H9 (cell line): ENCODE measurements around the gene KIRREL3. TPM values are rescaled to one million over a fixed set of nuclear protein-coding genes. Genes with fewer than 3 reads are reported as not detected.
A peak's percentile ranks its signal among the peaks of the same experiment; 100 is the strongest.

Experiments
- DNase-seq: peaks from one replicate; pipeline ENCODE4 v3.0.0-alpha.2; 2017
- H2AFZ ChIP-seq: one replicate; pipeline ENCODE4 v1.6.1; 2013; ENCODE audit warnings: mild to moderate bottlenecking, low read length, control low read depth, moderate library complexity
- H2AK5ac ChIP-seq: 2 replicates; pipeline ENCODE4 v1.6.1; 2013; ENCODE audit warnings: low read length, control low read depth, mixed read lengths; ENCODE audit not compliant: insufficient read length
- H2BK120ac ChIP-seq: one replicate; pipeline ENCODE4 v1.6.1; 2013; ENCODE audit warnings: low read depth, mild to moderate bottlenecking, low read length, control low read depth, inconsistent platforms; ENCODE audit not compliant: poor library complexity, severe bottlenecking
- H2BK12ac ChIP-seq: 2 replicates; pipeline ENCODE4 v1.6.1; 2013; ENCODE audit warnings: low read length, control low read depth, mixed read lengths, low read depth; ENCODE audit not compliant: insufficient read length
- H2BK15ac ChIP-seq: 2 replicates; pipeline ENCODE4 v1.6.1; 2013; ENCODE audit warnings: low read depth, low read length, control low read depth
- H2BK20ac ChIP-seq: one replicate; pipeline ENCODE4 v1.6.1; 2013; ENCODE audit warnings: low read depth, mild to moderate bottlenecking, low read length, control low read depth, inconsistent platforms; ENCODE audit not compliant: poor library complexity, severe bottlenecking
- H2BK5ac ChIP-seq: 2 replicates; pipeline ENCODE4 v1.6.1; 2013; ENCODE audit warnings: low read length, control low read depth, mixed read lengths; ENCODE audit not compliant: insufficient read length
- H3K14ac ChIP-seq: 2 replicates; pipeline ENCODE4 v1.6.1; 2013; ENCODE audit warnings: low read length, control low read depth; ENCODE audit not compliant: insufficient read depth
- H3K18ac ChIP-seq: 2 replicates; pipeline ENCODE4 v1.6.1; 2013; ENCODE audit warnings: low read depth, mild to moderate bottlenecking, mixed read lengths, low read length, control low read depth; ENCODE audit not compliant: insufficient read length
- H3K23ac ChIP-seq: 2 replicates; pipeline ENCODE4 v1.6.1; 2013; ENCODE audit warnings: low read length, control low read depth, mixed read lengths, low read depth; ENCODE audit not compliant: insufficient read length
- H3K23me2 ChIP-seq: 2 replicates; pipeline ENCODE4 v1.6.1; 2013; ENCODE audit warnings: low read depth, mild to moderate bottlenecking, mixed read lengths, low read length, control low read depth; ENCODE audit not compliant: insufficient read length, poor library complexity, severe bottlenecking
- H3K27ac ChIP-seq: 2 replicates; pipeline ENCODE4 v1.5.1; 2013; ENCODE audit warnings: low read length, control low read depth, mixed read lengths, low read depth; ENCODE audit not compliant: insufficient read length
- H3K27me3 ChIP-seq: 2 replicates; pipeline ENCODE4 v1.6.1; 2013; ENCODE audit warnings: low read length, control low read depth, inconsistent platforms; ENCODE audit not compliant: insufficient read depth
- H3K4ac ChIP-seq: 2 replicates; pipeline ENCODE4 v1.6.1; 2013; ENCODE audit warnings: low read depth, mild to moderate bottlenecking, control low read depth, inconsistent platforms, low read length, moderate library complexity
- H3K4me1 ChIP-seq: 2 replicates; pipeline ENCODE4 v1.6.1; 2013; ENCODE audit warnings: low read length, control low read depth, inconsistent platforms; ENCODE audit not compliant: insufficient read depth
- H3K4me2 ChIP-seq: 2 replicates; pipeline ENCODE4 v1.6.1; 2013; ENCODE audit warnings: low read length, control low read depth, mixed read lengths; ENCODE audit not compliant: insufficient read length, insufficient read depth
- H3K56ac ChIP-seq: 2 replicates; pipeline ENCODE4 v1.6.1; 2013; ENCODE audit warnings: low read depth, mild to moderate bottlenecking, mixed read lengths, low read length, control low read depth; ENCODE audit not compliant: insufficient read length
- H3K79me1 ChIP-seq: 2 replicates; pipeline ENCODE4 v1.6.1; 2013; ENCODE audit warnings: low read depth, mild to moderate bottlenecking, moderate library complexity, low read length, control low read depth, inconsistent platforms; ENCODE audit not compliant: insufficient read depth, poor library complexity, severe bottlenecking
- H3K79me2 ChIP-seq: 2 replicates; pipeline ENCODE4 v1.6.1; 2013; ENCODE audit warnings: low read length, control low read depth, inconsistent platforms; ENCODE audit not compliant: insufficient read depth
- H3K9ac ChIP-seq: 2 replicates; pipeline ENCODE4 v1.6.1; 2013; ENCODE audit warnings: low read length, control low read depth, mixed read lengths; ENCODE audit not compliant: insufficient read length; ENCODE audit errors: extremely low read depth
- H3K9me3 ChIP-seq: one replicate; pipeline ENCODE4 v1.6.1; 2013; ENCODE audit warnings: low read depth, low read length, inconsistent platforms; ENCODE audit not compliant: control insufficient read depth
- H3T11ph ChIP-seq: one replicate; pipeline ENCODE4 v1.6.1; 2013; ENCODE audit warnings: mild to moderate bottlenecking, low read length, control low read depth, inconsistent platforms
- H4K20me1 ChIP-seq: one replicate; pipeline ENCODE4 v1.6.1; 2013; ENCODE audit not compliant: control insufficient read depth, insufficient read length, insufficient read depth
- H4K5ac ChIP-seq: 2 replicates; pipeline ENCODE4 v1.6.1; 2013; ENCODE audit warnings: low read depth, mild to moderate bottlenecking, mixed read lengths, low read length, control low read depth; ENCODE audit not compliant: insufficient read length
- H4K8ac ChIP-seq: replicated peaks from 2 replicates; pipeline ENCODE4 v1.6.1; 2013; ENCODE audit warnings: low read length, control low read depth, mixed read lengths, low read depth; ENCODE audit not compliant: insufficient read length
- H4K91ac ChIP-seq: 2 replicates; pipeline ENCODE4 v1.6.1; 2013; ENCODE audit warnings: low read depth, mild to moderate bottlenecking, moderate library complexity, mixed read lengths, low read length, control low read depth; ENCODE audit not compliant: insufficient read length
- H3K27ac Mint-ChIP-seq, 3 experiments: 2 replicates in 2 of 3; 3 replicates in 1 of 3; pipeline ENCODE4 v1.8.0; 2020 to 2021; ENCODE audit warnings: mixed read lengths in 3 of 3, mild to moderate bottlenecking in 1 of 3, moderate library complexity in 1 of 3
- H3K27me3 Mint-ChIP-seq: 2 replicates; pipeline ENCODE4 v1.8.0; 2021; ENCODE audit warnings: low read depth, mild to moderate bottlenecking, moderate library complexity, mixed read lengths
- H3K36me3 Mint-ChIP-seq, 3 experiments: 2 replicates in 2 of 3; 3 replicates in 1 of 3; pipeline ENCODE4 v1.8.0; 2020 to 2021; ENCODE audit warnings: low read depth in 3 of 3, mixed read lengths in 3 of 3; ENCODE audit not compliant: insufficient read depth in 1 of 3
- H3K4me1 Mint-ChIP-seq, 2 experiments: 2 replicates each; pipeline ENCODE4 v1.8.0; 2020; ENCODE audit warnings: mixed read lengths in 2 of 2
- H3K4me3 Mint-ChIP-seq, 2 experiments: 2 replicates in 1 of 2; 3 replicates in 1 of 2; pipeline ENCODE4 v1.8.0; 2020 to 2021; ENCODE audit warnings: mild to moderate bottlenecking in 2 of 2, mixed read lengths in 2 of 2, moderate library complexity in 1 of 2
- H3K9me3 Mint-ChIP-seq, 2 experiments: 2 replicates in 1 of 2; 3 replicates in 1 of 2; pipeline ENCODE4 v1.8.0; 2020; ENCODE audit warnings: mild to moderate bottlenecking in 2 of 2, mixed read lengths in 2 of 2, moderate library complexity in 1 of 2
- CTCF ChIP-seq: fragments of 200-600 bp; sonication (generic); conservative IDR thresholded peaks from 3 replicates; pipeline ENCODE4 v1.8.0; 2021; ENCODE audit warnings: antibody characterized with exemption, mild to moderate bottlenecking
- WGBS: extraction: QIAGEN DNeasy Blood & Tissue Kit; methylation state at CpG from one replicate; pipeline ENCODE4 v1.1.7; 2013; ENCODE audit warnings: missing lambda C conversion rate, low lambda C conversion rate, mixed read lengths; ENCODE audit not compliant: insufficient read length; ENCODE audit errors: extremely low coverage; 5-methylcytosine and 5-hydroxymethylcytosine counted together
- total RNA-seq: library from RNA; stranded (reverse); gene quantifications from 2 replicates; pipeline ENCODE4 v1.2.1, GENCODE V29; 2021

The KIRREL3 gene
- total RNA-seq, 1 experiment from 2014 or later, result 0.17 TPM

DNA sequence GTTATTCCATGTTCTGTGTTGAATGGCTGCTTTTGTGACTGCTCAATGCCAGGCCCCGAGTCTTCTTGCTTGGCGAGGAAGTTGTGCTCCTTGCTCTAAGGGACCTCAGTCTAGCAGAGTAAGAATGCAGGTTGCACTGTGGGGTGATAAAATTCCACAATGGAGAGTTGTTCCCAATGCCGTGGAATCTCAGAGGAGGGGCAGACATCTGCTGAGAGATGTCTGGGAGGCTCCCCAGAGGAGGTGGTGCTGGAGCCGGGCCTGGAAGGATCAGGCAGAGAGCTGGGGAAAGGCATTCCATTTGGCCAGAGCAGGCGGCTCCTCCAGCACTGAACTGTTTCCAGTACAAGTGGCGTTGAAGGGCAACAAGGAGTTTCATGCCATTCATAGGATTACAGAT lies 589.9 kb downstream of the KIRREL3 start:
- Histone ChIP-seq H4K8ac (no peak overlapping the region), H2BK12ac (no peak overlapping the region), H2BK20ac (no peak overlapping the region), H2BK15ac (no peak overlapping the region), H3K9me3 (no peaks in the 10 kb centered on the region), H3K18ac (no peak overlapping the region), H3K27ac (no peak overlapping the region), H2BK120ac (no peak overlapping the region), H2AFZ (no peak overlapping the region), H3T11ph (no peak overlapping the region), H2AK5ac (no peak overlapping the region), H3K9ac (no peak overlapping the region), H4K5ac (no peak overlapping the region), H3K79me2 (no peaks in the 10 kb centered on the region), H3K23me2 (no peaks in the 10 kb centered on the region), H3K14ac (no peak overlapping the region), H3K4me2 (no peak overlapping the region), H4K91ac (no peak overlapping the region), H3K23ac (no peak overlapping the region), H3K79me1 (no peaks in the 10 kb centered on the region), H3K4ac (no peak overlapping the region), H2BK5ac (no peak overlapping the region), H3K56ac (no peak overlapping the region), H3K4me1 (no peaks in the 10 kb centered on the region), H3K27me3 (no peaks in the 10 kb centered on the region), H4K20me1 (no peaks in the 10 kb centered on the region)
- peak overlapping the region in 1 of 3 experiments; percentile 66; a peak in 1 of 7 replicates for H3K27ac Mint-ChIP-seq
- peaks cover 11 to 21% (median 19%) of the 10 kb centered on the region in 3 experiments for H3K36me3 Mint-ChIP-seq
- no peaks in the 10 kb centered on the region for H3K27me3 Mint-ChIP-seq
- DNase-seq, result no peak
- H3K9me3 Mint-ChIP-seq, result no peaks in the 10 kb centered on the region; a peak in 1 of 5 replicates
- H3K4me1 Mint-ChIP-seq, result peaks cover 0 to 3% of the 10 kb centered on the region in 2 experiments; a peak in 2 of 4 replicates
- H3K4me3 Mint-ChIP-seq, result no peak overlapping the region
- no peak for TF ChIP-seq CTCF
- WGBS, result no CpG with 5 or more reads among the region's 6 CpGs
